Subcutaneous adipose tissue (tissue), 4 donors: ENCODE data around the gene SLC9A3. TPM values are rescaled to one million over a fixed set of nuclear protein-coding genes. Genes with fewer than 3 reads are reported as not detected.

Source experiments
- total RNA-seq, 4 donors: library from RNA; depleted of rRNA; stranded (reverse); fragments of >200 nt; gene quantifications; one replicate each; pipeline ENCODE4 v1.1.0, GENCODE V29; 2016
- TF ChIP-seq, protein P1 (sequence below): fragments of 450-650 bp; IDR thresholded peaks from one replicate; pipeline ENCODE4 v1.5.1; 2016; ENCODE audit warnings: low read depth, mild to moderate bottlenecking, control low read depth, antibody characterized with exemption, moderate library complexity

The SLC9A3 gene
- total RNA-seq, 4 donors from 2014 or later, result 1.3 to 2.3 (median 1.6) TPM

DNA sequence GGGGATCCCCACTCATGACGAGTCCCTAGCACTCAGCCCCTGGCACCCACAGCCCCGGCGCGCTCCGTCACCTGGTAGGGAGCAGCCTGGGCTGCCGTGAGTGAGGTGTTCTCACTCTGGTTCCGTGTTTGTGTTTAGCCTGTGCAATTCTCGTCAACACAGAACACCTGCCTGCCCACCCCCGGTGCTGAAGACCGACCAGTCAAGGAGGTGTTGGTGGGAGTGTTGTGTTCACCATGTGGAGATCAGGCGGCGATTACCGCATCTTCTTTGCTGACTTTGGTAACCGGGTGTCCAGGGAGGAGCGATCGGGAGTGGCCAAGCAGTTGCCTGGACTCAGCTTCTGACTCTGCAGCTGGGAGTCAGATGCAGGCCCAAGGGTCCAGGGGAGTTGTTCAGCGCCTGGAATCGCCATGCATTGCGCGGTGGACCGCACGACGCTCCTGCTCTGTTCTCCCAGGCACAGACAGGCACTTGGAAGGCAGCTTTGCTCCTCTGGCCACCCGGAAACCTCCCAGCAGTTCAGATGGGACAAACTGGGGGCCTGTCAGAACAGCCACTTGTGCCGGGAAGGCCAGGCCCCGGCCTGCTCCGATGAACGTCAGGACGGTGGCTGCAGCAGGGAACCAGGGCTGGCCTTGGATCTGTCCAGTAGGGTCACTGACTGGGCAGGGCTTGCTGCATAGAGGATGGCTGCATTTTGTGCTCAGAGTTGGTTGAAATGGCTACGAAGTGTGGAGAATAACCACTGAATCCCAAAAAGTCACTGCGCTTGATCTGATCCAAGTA is 53.1 kb downstream of the SLC9A3 start:
- TF ChIP-seq, protein P1, sequence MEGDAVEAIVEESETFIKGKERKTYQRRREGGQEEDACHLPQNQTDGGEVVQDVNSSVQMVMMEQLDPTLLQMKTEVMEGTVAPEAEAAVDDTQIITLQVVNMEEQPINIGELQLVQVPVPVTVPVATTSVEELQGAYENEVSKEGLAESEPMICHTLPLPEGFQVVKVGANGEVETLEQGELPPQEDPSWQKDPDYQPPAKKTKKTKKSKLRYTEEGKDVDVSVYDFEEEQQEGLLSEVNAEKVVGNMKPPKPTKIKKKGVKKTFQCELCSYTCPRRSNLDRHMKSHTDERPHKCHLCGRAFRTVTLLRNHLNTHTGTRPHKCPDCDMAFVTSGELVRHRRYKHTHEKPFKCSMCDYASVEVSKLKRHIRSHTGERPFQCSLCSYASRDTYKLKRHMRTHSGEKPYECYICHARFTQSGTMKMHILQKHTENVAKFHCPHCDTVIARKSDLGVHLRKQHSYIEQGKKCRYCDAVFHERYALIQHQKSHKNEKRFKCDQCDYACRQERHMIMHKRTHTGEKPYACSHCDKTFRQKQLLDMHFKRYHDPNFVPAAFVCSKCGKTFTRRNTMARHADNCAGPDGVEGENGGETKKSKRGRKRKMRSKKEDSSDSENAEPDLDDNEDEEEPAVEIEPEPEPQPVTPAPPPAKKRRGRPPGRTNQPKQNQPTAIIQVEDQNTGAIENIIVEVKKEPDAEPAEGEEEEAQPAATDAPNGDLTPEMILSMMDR, result no peak

- TF ChIP-seq, protein P1, result no peak
Observed at GRCh38 chr5:469752-470483, 54.3 kb downstream of the SLC9A3 start.

DNA sequence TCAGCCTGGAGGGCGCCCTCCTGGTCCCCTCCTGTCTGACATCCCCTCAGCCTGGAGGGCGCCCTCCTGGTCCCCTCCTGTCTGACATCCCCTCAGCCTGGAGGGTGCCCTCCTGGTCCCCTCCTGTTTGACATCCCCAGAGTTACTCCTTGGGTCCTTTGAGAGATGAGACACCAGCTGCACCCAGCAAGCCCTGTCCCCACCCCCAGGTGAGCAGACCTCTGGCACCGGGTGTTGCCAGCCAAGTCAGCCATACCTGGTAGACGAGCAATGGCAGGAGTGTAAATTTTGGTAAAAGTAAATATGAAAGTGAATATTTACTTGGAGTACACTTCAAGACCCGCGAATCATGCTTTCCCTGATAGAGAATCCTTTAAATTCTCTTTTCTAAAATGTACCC is 55.8 kb downstream of the SLC9A3 start:
- TF ChIP-seq, protein P1, result no peak

GRCh38 chr5:466661-467310 is 57.5 kb downstream of the SLC9A3 start:
- TF ChIP-seq, protein P1, result no peak

GRCh38 chr5:465591-466403 is 58.5 kb downstream of the SLC9A3 start:
- TF ChIP-seq, protein P1, result no peak

- TF ChIP-seq, protein P1, result no peak
Observed at GRCh38 chr5:464843-465590, 59.2 kb downstream of the SLC9A3 start.
